Measurements from ENCODE around the gene CTAGE1. TPM values are rescaled to one million over a fixed set of nuclear protein-coding genes. Genes with fewer than 3 reads are reported as not detected.

CTAGE1 gene
- polyA plus RNA-seq, 1 of the 3 experiments (the other 2 are of a cell fraction) = 0.07 TPM

DNA sequence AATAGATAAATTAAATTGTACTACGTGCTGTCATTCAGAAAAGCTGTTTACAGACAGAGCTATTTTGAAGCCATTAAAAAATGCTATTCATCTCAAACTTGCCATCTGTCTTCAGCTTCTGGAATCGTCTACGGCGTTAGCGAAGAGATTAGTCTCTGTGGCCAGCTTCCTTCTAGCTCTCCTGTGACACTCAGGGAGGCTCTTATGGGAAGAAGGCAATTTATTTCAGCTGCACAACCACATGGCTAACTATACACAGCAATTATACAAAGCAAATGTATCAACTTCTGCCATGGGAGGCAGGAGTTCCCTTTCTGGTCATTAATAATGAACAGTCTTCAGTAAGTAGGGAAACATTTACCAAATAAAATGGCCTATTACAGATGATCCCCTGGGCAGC lies 6.3 kb downstream of the CTAGE1 start:
- TF ChIP-seq FOSL2 (IDR thresholded peaks at IDR 0.05; ENCODE audit: borderline replicate concordance, low read depth) (no peak), NRF1 (IDR thresholded peaks at IDR 0.05; ENCODE audit: low read depth, low read length) (no peak), ELF1 (IDR thresholded peaks at IDR 0.05) (no peak), YY1 (IDR thresholded peaks at IDR 0.05; ENCODE audit: low read depth) (no peak), FOXM1 (IDR thresholded peaks at IDR 0.05; ENCODE audit: low read depth) (no peak), GATA2 (CRISPR knock-in tag; IDR thresholded peaks at IDR 0.05) (no peak), EZH2phosphoT487 (IDR thresholded peaks at IDR 0.05; ENCODE audit: borderline replicate concordance, low read depth) (no peak), JUND (IDR thresholded peaks at IDR 0.05) (no peak), MXI1 (IDR thresholded peaks at IDR 0.05; ENCODE audit: low read depth, low read length) (no peak)
- TF ChIP-seq, protein P1, sequence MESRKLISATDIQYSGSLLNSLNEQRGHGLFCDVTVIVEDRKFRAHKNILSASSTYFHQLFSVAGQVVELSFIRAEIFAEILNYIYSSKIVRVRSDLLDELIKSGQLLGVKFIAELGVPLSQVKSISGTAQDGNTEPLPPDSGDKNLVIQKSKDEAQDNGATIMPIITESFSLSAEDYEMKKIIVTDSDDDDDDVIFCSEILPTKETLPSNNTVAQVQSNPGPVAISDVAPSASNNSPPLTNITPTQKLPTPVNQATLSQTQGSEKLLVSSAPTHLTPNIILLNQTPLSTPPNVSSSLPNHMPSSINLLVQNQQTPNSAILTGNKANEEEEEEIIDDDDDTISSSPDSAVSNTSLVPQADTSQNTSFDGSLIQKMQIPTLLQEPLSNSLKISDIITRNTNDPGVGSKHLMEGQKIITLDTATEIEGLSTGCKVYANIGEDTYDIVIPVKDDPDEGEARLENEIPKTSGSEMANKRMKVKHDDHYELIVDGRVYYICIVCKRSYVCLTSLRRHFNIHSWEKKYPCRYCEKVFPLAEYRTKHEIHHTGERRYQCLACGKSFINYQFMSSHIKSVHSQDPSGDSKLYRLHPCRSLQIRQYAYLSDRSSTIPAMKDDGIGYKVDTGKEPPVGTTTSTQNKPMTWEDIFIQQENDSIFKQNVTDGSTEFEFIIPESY (IDR thresholded peaks at IDR 0.05; ENCODE audit: borderline replicate concordance, low read depth) = no peak
- TF ChIP-seq, protein P2, sequence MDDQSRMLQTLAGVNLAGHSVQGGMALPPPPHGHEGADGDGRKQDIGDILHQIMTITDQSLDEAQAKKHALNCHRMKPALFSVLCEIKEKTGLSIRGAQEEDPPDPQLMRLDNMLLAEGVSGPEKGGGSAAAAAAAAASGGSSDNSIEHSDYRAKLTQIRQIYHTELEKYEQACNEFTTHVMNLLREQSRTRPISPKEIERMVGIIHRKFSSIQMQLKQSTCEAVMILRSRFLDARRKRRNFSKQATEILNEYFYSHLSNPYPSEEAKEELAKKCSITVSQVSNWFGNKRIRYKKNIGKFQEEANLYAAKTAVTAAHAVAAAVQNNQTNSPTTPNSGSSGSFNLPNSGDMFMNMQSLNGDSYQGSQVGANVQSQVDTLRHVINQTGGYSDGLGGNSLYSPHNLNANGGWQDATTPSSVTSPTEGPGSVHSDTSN (IDR thresholded peaks at IDR 0.05) = no peak
- TF ChIP-seq, protein P3, sequence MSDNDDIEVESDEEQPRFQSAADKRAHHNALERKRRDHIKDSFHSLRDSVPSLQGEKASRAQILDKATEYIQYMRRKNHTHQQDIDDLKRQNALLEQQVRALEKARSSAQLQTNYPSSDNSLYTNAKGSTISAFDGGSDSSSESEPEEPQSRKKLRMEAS (IDR thresholded peaks at IDR 0.05; ENCODE audit: low read depth) = no peak
- no peaks in the 10 kb centered on the region for H3K9me3 ChIP-seq
- H4K20me1 ChIP-seq (ENCODE audit: insufficient read depth) = no peaks in the 10 kb centered on the region
- H3F3A ChIP-seq (replicated peaks; ENCODE audit: insufficient read depth) = peaks cover 3% of the 10 kb centered on the region
- no peaks in the 10 kb centered on the region for H3K36me3 ChIP-seq (replicated peaks in 1 of 2; ENCODE audit: control insufficient read depth in 1 of 2, insufficient read depth in 2 of 2, low read length in 1 of 2)
- peaks cover 21% of the 10 kb centered on the region; the same call in 1 of the 2 replicates for H3K27me3 ChIP-seq (ENCODE audit: insufficient read depth)
- no peaks in the 10 kb centered on the region for H3K9me2 ChIP-seq
- no peaks in the 10 kb centered on the region for H3K79me2 ChIP-seq (ENCODE audit: insufficient read depth)
- H2AFZ ChIP-seq (ENCODE audit: low read depth) = no peak overlapping the region
- WGBS (ENCODE audit: low lambda C conversion rate) = 35% methylated on average over 5 of the region's 5 CpGs
- no peak overlapping the region for H3K27ac ChIP-seq (ENCODE audit: low read depth in 2 of 2, low read length in 1 of 2)
- H3K4me3 ChIP-seq (ENCODE audit: low read depth in 2 of 2, low read length in 1 of 2) = no peak overlapping the region
- CTCF ChIA-PET = no interaction called here
- H3K9ac ChIP-seq = no peak overlapping the region
- DNase-seq = no peak
- H3K4me1 ChIP-seq (ENCODE audit: control insufficient read depth in 1 of 2, insufficient read depth in 2 of 2, low read depth in 1 of 2, low read length in 1 of 2) = no peaks in the 10 kb centered on the region
- no peak overlapping the region for H3K4me2 ChIP-seq
- POLR2A ChIA-PET = no interaction called here

DNA sequence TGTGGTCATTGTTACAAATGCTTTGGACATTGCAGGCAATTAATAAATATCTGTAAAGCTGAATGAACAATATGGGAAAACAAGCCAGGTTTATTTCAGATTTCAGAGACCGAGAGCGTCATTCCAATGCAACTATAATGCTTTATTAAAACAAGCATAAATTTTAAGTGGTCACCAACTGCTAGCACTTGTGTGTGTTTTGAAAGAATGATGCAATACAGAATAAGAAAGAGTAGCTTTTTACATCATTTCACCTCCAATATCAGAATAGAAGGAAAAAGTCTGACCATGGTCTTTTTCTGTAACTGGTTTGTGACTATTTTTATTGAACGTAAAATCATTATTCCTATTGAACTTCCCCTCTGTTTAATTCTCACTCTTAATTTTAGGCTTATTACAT lies 7.6 kb downstream of the CTAGE1 start:
- CTCF ChIA-PET = no interaction called here
- Histone ChIP-seq H3K4me1 (ENCODE audit: control insufficient read depth in 1 of 2, insufficient read depth in 2 of 2, low read depth in 1 of 2, low read length in 1 of 2) (no peaks in the 10 kb centered on the region), H3K27ac (ENCODE audit: low read depth in 2 of 2, low read length in 1 of 2) (no peak overlapping the region), H3K9ac (no peak overlapping the region), H3K4me3 (ENCODE audit: low read depth in 2 of 2, low read length in 1 of 2) (no peak overlapping the region), H2AFZ (ENCODE audit: low read depth) (no peak overlapping the region), H3K36me3 (replicated peaks in 1 of 2; ENCODE audit: control insufficient read depth in 1 of 2, insufficient read depth in 2 of 2, low read length in 1 of 2) (no peaks in the 10 kb centered on the region), H4K20me1 (ENCODE audit: insufficient read depth) (no peaks in the 10 kb centered on the region), H3K79me2 (ENCODE audit: insufficient read depth) (no peaks in the 10 kb centered on the region), H3K27me3 (ENCODE audit: insufficient read depth) (peaks cover 21% of the 10 kb centered on the region; the same call in 1 of the 2 replicates), H3K4me2 (no peak overlapping the region), H3K9me3 (no peaks in the 10 kb centered on the region), H3F3A (replicated peaks; ENCODE audit: insufficient read depth) (peaks cover 3% of the 10 kb centered on the region), H3K9me2 (no peaks in the 10 kb centered on the region)
- no peak for DNase-seq
- POLR2A ChIA-PET = no interaction called here
- 18% methylated on average over 3 of the region's 3 CpGs for WGBS (ENCODE audit: low lambda C conversion rate)
- TF ChIP-seq FOXJ3 (CRISPR knock-in tag; IDR thresholded peaks at IDR 0.05) (no peak), MEF2A (IDR thresholded peaks at IDR 0.05; ENCODE audit: borderline replicate concordance, low read depth) (no peak), GABPA (IDR thresholded peaks at IDR 0.05; ENCODE audit: low read depth) (no peak), YY1 (IDR thresholded peaks at IDR 0.05; ENCODE audit: low read depth) (no peak), FOXM1 (IDR thresholded peaks at IDR 0.05; ENCODE audit: low read depth) (no peak), POLR2AphosphoS5 (IDR thresholded peaks at IDR 0.05; ENCODE audit: low read depth, low read length) (no peak), NRF1 (IDR thresholded peaks at IDR 0.05; ENCODE audit: low read depth, low read length) (no peak)
- TF ChIP-seq, protein P4, sequence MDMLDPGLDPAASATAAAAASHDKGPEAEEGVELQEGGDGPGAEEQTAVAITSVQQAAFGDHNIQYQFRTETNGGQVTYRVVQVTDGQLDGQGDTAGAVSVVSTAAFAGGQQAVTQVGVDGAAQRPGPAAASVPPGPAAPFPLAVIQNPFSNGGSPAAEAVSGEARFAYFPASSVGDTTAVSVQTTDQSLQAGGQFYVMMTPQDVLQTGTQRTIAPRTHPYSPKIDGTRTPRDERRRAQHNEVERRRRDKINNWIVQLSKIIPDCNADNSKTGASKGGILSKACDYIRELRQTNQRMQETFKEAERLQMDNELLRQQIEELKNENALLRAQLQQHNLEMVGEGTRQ (IDR thresholded peaks at IDR 0.05; ENCODE audit: borderline replicate concordance, low read depth, low read length) = no peak
- TF ChIP-seq, protein P5, sequence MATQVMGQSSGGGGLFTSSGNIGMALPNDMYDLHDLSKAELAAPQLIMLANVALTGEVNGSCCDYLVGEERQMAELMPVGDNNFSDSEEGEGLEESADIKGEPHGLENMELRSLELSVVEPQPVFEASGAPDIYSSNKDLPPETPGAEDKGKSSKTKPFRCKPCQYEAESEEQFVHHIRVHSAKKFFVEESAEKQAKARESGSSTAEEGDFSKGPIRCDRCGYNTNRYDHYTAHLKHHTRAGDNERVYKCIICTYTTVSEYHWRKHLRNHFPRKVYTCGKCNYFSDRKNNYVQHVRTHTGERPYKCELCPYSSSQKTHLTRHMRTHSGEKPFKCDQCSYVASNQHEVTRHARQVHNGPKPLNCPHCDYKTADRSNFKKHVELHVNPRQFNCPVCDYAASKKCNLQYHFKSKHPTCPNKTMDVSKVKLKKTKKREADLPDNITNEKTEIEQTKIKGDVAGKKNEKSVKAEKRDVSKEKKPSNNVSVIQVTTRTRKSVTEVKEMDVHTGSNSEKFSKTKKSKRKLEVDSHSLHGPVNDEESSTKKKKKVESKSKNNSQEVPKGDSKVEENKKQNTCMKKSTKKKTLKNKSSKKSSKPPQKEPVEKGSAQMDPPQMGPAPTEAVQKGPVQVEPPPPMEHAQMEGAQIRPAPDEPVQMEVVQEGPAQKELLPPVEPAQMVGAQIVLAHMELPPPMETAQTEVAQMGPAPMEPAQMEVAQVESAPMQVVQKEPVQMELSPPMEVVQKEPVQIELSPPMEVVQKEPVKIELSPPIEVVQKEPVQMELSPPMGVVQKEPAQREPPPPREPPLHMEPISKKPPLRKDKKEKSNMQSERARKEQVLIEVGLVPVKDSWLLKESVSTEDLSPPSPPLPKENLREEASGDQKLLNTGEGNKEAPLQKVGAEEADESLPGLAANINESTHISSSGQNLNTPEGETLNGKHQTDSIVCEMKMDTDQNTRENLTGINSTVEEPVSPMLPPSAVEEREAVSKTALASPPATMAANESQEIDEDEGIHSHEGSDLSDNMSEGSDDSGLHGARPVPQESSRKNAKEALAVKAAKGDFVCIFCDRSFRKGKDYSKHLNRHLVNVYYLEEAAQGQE (IDR thresholded peaks at IDR 0.05; ENCODE audit: low read depth, low read length) = no peak
- TF ChIP-seq, protein P1 (IDR thresholded peaks at IDR 0.05; ENCODE audit: borderline replicate concordance, low read depth) = no peak
